ENCODE measurements around the gene TENM4.

Gene TENM4

DNA sequence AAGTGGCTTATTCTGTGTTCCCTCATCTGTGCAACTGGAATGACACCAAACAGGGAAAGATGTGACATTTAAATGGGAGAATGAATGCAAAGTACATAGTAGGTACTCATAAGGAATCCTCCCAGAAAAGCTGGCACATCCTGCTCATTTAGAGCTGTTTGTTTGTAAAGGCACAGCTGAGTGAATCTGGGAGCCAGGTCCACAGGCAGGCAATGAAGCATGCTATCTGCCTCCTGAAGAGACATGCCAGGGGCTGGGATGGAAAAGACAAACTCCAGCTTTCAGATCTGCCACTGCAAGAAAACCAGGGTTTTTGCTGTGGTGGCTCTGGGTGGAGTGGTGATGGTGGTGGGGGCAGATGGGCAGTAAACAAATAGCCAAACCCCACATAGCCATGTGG is 150.1 kb downstream of the TENM4 start:
- no peaks in the 10 kb centered on the region for H3K36me3 Mint-ChIP-seq (ENCODE audit: low read depth)
- peaks cover 5% of the 10 kb centered on the region for H3K4me1 Mint-ChIP-seq (ENCODE audit: low read depth)
- intact Hi-C loops (cut with micrococcal nuclease): no loop called here
- no peak overlapping the region for H3K4me3 Mint-ChIP-seq
- H3K27me3 Mint-ChIP-seq: peaks cover 13% of the 10 kb centered on the region
- no peak overlapping the region for H3K27ac Mint-ChIP-seq
- H3K9me3 Mint-ChIP-seq: no peaks in the 10 kb centered on the region

DNA sequence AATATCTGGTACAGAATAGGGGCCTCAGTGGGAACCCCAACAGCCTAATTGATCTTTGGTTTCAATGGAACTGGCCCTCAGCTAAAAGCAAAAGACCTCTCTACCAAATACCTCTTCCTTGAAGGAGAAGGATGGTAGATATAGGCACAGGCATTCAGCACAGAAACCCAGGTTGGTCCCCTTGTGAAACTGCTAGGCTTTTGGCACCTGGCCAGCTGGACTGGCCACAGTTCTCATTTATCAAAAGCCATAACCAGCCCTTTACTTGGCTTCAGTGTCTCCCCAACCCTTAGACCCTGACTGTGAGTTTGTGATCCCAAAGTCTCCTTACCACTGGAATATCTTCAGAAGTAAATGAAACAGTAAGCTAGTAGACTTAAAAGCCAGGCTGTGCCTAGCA is 152.9 kb downstream of the TENM4 start:
- intact Hi-C loops (cut with micrococcal nuclease): no loop called here
- H3K36me3 Mint-ChIP-seq (ENCODE audit: low read depth): no peaks in the 10 kb centered on the region
- H3K9me3 Mint-ChIP-seq: no peaks in the 10 kb centered on the region
- H3K27ac Mint-ChIP-seq: no peak overlapping the region
- no peak overlapping the region for H3K4me3 Mint-ChIP-seq
- H3K27me3 Mint-ChIP-seq: peaks cover 6% of the 10 kb centered on the region
- peaks cover 9% of the 10 kb centered on the region for H3K4me1 Mint-ChIP-seq (ENCODE audit: low read depth)

DNA sequence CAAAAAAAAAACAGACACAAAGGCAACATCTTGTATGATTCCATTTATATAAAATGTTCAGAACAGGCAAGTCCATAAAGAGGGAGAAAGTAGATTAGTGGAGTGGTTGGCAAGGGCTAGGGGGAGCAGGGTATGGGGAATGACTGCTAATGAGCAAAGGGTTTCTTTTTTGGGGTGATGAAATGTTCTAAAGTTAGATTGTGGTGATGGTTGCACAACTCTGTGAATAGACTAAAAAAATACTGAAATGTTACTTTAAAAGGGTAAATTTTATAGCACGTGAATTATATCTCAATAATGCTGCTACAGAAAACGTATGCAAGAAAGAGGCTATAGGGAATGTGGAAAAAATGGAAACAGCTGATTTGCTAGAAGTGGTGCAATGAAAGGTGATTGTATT is 155.1 kb downstream of the TENM4 start:
- no peak overlapping the region for H3K4me3 Mint-ChIP-seq
- H3K36me3 Mint-ChIP-seq (ENCODE audit: low read depth): no peaks in the 10 kb centered on the region
- H3K4me1 Mint-ChIP-seq (ENCODE audit: low read depth): peaks cover 9% of the 10 kb centered on the region
- peaks cover 11% of the 10 kb centered on the region for H3K9me3 Mint-ChIP-seq
- peaks cover 3% of the 10 kb centered on the region for H3K27me3 Mint-ChIP-seq
- intact Hi-C loops (cut with micrococcal nuclease): no loop called here
- H3K27ac Mint-ChIP-seq: no peak overlapping the region

DNA sequence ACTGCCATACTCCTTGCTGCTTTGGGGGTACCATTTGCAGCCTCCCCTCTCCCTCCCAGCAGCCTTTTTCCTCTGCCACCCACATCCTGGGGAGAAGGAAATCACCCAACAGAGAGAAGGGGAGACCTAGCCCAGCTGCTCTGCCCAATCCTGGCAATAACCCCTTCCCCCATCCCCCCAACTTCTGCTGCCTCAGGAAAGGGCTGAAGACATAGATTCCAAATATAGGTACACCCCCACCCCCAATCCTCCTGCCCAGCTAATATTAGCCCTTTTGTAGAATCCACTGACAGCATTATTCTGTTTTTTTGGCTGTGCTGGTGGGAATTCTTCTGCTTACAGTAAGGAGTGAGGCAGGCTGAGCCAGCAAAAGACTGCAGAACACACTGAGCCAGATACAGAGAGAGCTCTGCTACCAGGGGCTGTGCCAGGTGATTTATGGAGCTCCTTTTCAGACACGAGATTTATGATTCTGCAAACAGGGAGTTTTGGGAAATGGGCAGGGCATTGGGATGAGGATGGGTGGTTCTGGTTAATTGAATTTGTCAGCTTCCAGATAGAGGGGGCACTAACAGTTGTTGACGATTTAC is 164.0 kb downstream of the TENM4 start:
- H3K4me1 Mint-ChIP-seq (ENCODE audit: low read depth): no peaks in the 10 kb centered on the region
- no peaks in the 10 kb centered on the region for H3K36me3 Mint-ChIP-seq (ENCODE audit: low read depth)
- H3K4me3 Mint-ChIP-seq: no peak overlapping the region
- H3K27ac Mint-ChIP-seq: no peak overlapping the region
- peaks cover 4% of the 10 kb centered on the region for H3K9me3 Mint-ChIP-seq
- peaks cover 3% of the 10 kb centered on the region for H3K27me3 Mint-ChIP-seq
- intact Hi-C loops (cut with micrococcal nuclease): no loop called here

DNA sequence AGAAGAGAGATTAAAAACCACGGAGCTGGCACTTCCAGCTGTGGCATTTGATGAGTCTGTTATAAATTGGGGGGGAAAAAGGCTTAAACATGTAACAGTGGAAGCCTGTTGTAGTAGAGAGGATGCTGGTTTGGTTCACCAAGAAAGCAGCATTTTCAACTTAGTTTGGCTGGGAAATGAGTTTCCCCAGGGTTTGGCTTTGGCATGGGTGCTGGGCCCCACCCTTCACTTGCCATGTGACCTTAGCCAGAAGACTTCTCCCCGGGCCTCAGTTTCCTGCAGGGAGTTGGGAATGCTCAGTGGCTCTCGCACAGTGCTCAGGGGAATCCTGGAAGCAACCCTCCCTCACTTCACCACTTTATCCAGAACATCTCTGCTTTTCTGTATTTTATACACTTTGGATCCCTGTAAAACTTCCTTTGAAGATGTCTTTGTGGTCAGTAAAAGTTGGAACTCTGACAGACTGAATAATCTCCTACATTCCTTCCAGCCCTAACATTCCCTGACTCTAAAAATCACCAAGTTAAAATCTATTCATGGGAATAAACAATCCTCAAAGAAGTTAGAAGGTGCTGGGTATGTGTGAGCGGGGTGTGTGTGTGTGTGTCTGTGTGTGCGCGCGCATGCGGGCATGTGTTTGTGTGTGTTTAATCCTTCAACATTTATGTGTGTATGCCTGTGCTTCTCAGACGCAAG is 166.0 kb downstream of the TENM4 start:
- Mint-ChIP-seq H3K4me1 (ENCODE audit: low read depth) (no peaks in the 10 kb centered on the region), H3K4me3 (no peak overlapping the region), H3K27me3 (peaks cover 6% of the 10 kb centered on the region), H3K27ac (no peak overlapping the region), H3K36me3 (ENCODE audit: low read depth) (no peaks in the 10 kb centered on the region), H3K9me3 (no peaks in the 10 kb centered on the region)
- intact Hi-C loops (cut with micrococcal nuclease): no loop called here

DNA sequence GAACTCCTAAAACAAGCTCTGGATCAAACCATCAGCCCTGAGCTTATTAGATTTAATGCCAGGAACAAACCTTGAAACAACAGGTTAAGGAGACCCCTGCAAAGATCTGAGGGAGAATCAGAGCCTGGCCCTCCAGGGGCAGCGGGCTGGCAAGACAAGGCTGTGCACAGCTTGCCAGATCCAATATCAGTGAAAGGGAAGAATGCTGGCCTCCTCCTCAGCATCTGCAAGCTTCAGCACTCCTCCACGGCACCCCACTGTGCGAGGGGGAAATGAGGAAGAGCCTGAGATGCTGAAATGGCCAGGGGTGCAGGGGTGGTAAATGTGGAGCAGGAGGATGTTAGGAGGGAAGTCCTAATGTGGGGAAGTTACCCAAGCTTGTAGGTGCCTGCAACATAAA is 167.0 kb downstream of the TENM4 start:
- H3K27me3 Mint-ChIP-seq: peaks cover 7% of the 10 kb centered on the region
- no peaks in the 10 kb centered on the region for H3K9me3 Mint-ChIP-seq
- no peak overlapping the region for H3K4me3 Mint-ChIP-seq
- H3K27ac Mint-ChIP-seq: no peak overlapping the region
- H3K4me1 Mint-ChIP-seq (ENCODE audit: low read depth): no peaks in the 10 kb centered on the region
- no peaks in the 10 kb centered on the region for H3K36me3 Mint-ChIP-seq (ENCODE audit: low read depth)
- intact Hi-C loops (cut with micrococcal nuclease): no loop called here

DNA sequence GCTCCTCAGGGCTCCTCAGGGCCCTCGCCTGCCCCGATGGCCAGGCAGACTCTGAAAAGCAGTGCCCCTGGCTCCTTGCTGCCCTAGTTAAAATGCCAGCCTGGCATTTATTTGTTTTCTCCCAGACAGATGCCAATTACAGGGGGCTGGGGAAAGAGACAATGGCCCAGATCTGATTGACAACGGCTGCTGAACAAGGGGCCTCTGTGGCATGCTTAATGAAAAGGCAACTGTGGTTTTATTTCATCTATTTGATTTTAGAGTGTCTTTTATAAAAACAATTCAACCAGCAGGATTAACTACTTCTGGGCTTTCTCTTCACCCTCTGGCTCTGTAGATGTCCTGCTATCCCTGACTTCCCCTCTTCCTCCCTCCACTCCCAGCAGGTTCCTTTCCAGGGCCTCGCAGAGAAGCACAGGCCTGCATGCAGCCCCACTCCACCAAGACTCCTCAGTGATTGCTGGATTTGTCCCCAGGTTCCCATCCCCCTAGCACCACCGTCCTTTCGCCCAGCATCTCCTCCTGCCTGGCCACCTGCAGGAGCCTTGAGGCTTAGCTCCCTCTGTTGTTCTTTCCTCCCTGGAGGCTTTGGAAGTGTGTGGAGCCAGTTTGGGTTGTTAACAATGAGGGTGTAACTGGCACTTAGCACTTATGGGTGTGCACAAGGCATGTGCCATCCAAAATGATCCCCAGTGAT is 171.1 kb downstream of the TENM4 start:
- H3K9me3 Mint-ChIP-seq: no peaks in the 10 kb centered on the region
- H3K27ac Mint-ChIP-seq: no peak overlapping the region
- intact Hi-C loops (cut with micrococcal nuclease): no loop called here
- no peak overlapping the region for H3K4me3 Mint-ChIP-seq
- no peaks in the 10 kb centered on the region for H3K4me1 Mint-ChIP-seq (ENCODE audit: low read depth)
- peaks cover 6% of the 10 kb centered on the region for H3K27me3 Mint-ChIP-seq
- no peaks in the 10 kb centered on the region for H3K36me3 Mint-ChIP-seq (ENCODE audit: low read depth)

DNA sequence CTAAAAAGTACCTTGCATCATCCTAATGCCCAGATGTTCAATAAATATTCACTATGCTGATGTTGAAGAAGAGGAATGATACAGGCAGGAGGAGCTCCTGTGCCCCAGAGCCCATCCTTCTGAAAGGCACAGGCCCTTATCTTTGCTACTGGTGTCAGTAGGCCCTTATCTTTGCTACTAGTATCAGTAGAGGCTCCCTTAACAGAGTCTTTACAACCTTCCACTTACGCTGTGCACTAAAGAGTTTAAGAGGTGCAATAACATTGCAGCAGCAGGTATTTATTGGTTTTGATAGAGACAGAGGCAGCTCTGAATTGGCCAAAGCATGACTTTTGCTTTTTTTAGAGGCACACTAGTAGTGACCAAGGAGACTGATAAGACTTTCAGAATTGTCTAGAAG is 174.4 kb downstream of the TENM4 start:
- Mint-ChIP-seq H3K36me3 (ENCODE audit: low read depth) (no peaks in the 10 kb centered on the region), H3K27ac (no peak overlapping the region), H3K9me3 (no peaks in the 10 kb centered on the region), H3K4me3 (no peak overlapping the region), H3K27me3 (peaks cover 3% of the 10 kb centered on the region), H3K4me1 (ENCODE audit: low read depth) (no peaks in the 10 kb centered on the region)
- intact Hi-C loops (cut with micrococcal nuclease): no loop called here

DNA sequence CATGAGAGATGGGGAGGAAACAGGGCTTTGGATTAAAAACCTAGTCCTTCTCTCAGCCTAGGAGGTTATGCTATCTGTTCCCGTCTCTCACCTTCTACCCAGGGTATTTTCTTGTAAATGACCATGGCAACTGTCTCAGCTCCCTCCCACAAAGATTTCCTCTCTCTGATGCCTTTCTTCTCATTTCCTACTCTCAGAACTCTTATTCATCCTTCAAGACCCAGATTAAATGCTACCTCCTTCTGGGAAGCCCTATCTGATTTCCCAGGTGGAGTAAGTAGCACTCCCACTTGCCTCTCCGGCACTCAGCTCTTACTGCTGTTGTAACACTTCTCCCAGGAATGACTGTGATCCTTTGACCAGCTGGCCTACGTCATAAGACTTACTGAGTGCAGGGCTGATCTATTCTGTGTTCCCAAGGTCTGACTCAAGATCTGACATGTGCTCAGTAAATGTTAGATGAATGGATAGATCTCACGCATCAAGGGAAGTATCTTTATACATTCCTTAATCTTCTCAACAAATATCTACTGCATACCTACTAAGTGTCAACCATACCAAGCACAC is 175.0 kb downstream of the TENM4 start:
- Mint-ChIP-seq H3K4me1 (ENCODE audit: low read depth) (no peaks in the 10 kb centered on the region), H3K27ac (no peak overlapping the region), H3K4me3 (no peak overlapping the region), H3K36me3 (ENCODE audit: low read depth) (no peaks in the 10 kb centered on the region), H3K9me3 (no peaks in the 10 kb centered on the region), H3K27me3 (peaks cover 3% of the 10 kb centered on the region)
- intact Hi-C loops (cut with micrococcal nuclease): no loop called here

DNA sequence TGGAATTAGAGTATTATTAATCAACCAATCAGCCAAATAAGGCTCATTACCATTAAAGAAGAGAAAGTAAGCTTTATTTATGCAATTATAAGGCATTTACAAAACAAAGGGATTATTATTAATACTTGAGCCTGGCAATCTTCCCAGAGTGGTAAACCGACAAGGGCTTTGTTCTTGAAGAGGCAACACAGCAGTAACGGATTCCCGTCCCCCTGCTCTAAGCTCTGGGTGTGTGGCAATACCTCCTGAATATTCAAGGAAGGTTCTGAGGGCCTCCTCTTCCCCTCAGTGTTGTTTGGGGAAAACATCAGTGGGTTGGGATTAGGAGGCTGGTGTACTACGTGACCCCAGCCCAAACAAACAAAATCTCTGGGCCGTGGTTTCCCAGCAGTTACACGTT is 176.5 kb downstream of the TENM4 start:
- no peak overlapping the region for H3K27ac Mint-ChIP-seq

DNA sequence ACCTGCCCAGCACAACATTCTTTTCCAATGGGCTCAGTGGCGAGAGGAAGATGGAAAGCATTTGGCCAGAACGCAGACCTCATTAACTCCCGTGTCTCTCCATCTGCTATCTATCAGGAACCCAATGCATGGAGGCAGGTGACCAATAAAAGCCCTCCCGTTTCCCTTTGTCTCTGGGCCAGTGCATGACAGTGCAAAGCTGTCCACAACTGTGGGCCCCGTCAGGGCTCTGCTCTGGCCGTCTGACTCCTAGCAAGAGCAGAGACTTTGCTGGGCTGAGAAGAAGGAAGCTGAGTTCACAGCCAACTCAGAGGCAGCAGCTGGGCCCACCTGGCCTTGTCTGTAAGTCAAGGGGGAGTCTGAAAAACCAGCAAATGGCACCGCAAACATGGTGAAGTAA is 177.8 kb downstream of the TENM4 start:
- intact Hi-C loops (cut with micrococcal nuclease): no loop called here
- Mint-ChIP-seq H3K27ac (no peak overlapping the region), H3K4me1 (ENCODE audit: low read depth) (no peaks in the 10 kb centered on the region), H3K4me3 (no peak overlapping the region), H3K9me3 (no peaks in the 10 kb centered on the region), H3K27me3 (no peaks in the 10 kb centered on the region), H3K36me3 (ENCODE audit: low read depth) (no peaks in the 10 kb centered on the region)

More for the DNA sequence above, 176.5 kb downstream of the TENM4 start:
- Mint-ChIP-seq H3K9me3 (no peaks in the 10 kb centered on the region), H3K27me3 (no peaks in the 10 kb centered on the region), H3K4me3 (no peak overlapping the region), H3K36me3 (ENCODE audit: low read depth) (no peaks in the 10 kb centered on the region), H3K4me1 (ENCODE audit: low read depth) (no peaks in the 10 kb centered on the region)
- intact Hi-C loops (cut with micrococcal nuclease): no loop called here

DNA sequence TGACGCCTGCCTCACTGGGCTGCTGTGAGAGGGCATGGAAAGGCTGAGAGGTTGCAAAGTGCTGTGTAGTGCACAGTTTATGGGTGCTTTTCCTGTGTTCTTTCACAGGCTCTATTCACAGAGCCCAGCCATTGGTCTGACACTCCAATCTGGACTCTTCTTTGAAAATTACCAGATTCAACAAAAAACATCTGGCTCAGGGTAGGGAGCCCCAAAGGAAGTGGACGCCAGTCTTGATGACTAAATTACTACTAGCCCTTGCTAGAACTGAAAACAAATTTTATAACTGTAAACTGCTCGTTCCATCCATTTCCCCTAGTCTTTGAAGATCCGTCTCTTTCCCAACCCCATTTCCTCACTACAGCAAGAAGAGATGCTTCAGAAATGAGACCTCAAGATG is 178.6 kb downstream of the TENM4 start:
- H3K9me3 Mint-ChIP-seq: no peaks in the 10 kb centered on the region
- H3K4me1 Mint-ChIP-seq (ENCODE audit: low read depth): no peaks in the 10 kb centered on the region
- H3K36me3 Mint-ChIP-seq (ENCODE audit: low read depth): no peaks in the 10 kb centered on the region
- H3K27me3 Mint-ChIP-seq: no peaks in the 10 kb centered on the region
- H3K27ac Mint-ChIP-seq: no peak overlapping the region
- intact Hi-C loops (cut with micrococcal nuclease): no loop called here
- H3K4me3 Mint-ChIP-seq: no peak overlapping the region

DNA sequence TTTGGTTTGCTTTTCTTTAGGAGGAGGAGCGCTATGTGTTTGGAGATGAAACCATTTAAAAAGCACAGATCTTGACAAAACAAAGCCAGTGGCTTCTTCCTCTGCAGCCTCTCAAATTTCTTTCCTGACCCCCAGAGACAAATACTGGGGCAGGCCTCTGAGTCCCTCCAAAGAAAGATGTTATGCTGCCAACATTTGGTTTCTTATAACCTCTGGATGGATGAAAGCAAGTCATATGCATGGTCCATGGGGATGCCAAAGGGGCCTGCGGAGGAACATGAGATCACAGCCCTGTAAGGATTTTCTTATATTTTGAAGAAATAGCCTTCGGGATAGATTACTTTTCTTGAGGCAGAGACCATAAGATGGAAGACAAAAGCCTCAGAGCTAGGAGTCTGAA is 179.1 kb downstream of the TENM4 start:
- H3K4me3 Mint-ChIP-seq: no peak overlapping the region
- H3K27me3 Mint-ChIP-seq: no peaks in the 10 kb centered on the region
- no peaks in the 10 kb centered on the region for H3K4me1 Mint-ChIP-seq (ENCODE audit: low read depth)

DNA sequence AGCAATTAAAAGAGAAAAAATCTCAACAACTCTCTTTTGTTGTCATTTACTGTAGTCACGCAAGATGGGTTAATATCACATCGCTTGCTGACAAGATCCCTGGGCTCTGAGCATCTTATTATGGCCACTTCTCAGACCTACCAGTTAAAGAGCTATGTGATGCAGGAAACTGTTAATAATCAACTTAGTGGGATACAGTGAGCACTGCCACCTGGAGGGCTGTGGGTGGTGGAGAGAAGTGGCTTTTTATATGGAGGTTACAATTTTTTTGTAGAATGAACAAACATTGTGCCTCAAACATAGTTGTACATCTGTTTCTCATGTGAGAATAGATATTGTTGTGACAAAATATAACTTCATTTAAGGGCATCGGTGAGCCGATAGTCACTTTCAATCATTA is 181.0 kb downstream of the TENM4 start:
- no peaks in the 10 kb centered on the region for H3K9me3 Mint-ChIP-seq

More for the DNA sequence above, 179.1 kb downstream of the TENM4 start:
- no peak overlapping the region for H3K27ac Mint-ChIP-seq
- intact Hi-C loops (cut with micrococcal nuclease): no loop called here
- H3K36me3 Mint-ChIP-seq (ENCODE audit: low read depth): no peaks in the 10 kb centered on the region
- H3K9me3 Mint-ChIP-seq: no peaks in the 10 kb centered on the region

More for the DNA sequence above, 181.0 kb downstream of the TENM4 start:
- no peaks in the 10 kb centered on the region for H3K4me1 Mint-ChIP-seq (ENCODE audit: low read depth)
- no peaks in the 10 kb centered on the region for H3K27me3 Mint-ChIP-seq
- no peak overlapping the region for H3K27ac Mint-ChIP-seq
- no peak overlapping the region for H3K4me3 Mint-ChIP-seq
- H3K36me3 Mint-ChIP-seq (ENCODE audit: low read depth): no peaks in the 10 kb centered on the region
- intact Hi-C loops (cut with micrococcal nuclease): no loop called here

All from dendritic cell treated with granulocyte-macrophage colony-stimulating factor and Interleukin-4, amounts not matched to agents 40 ng/mL and 50 ng/mL, for 4 days (primary cell).